Activated CD8-positive, alpha-beta T cell treated with anti-CD3 and anti-CD28 coated beads for 36 hours (primary cell): ENCODE results near the gene CELA3A. TPM values are rescaled to one million over a fixed set of nuclear protein-coding genes. Genes with fewer than 3 reads are reported as not detected.

Experiments used
- ATAC-seq: fragments of 200-7000 bp; cut with Tn5 transposase; one replicate; pipeline ENCODE4 v1.10.0; 2021; ENCODE audit warnings: mild to moderate bottlenecking, moderate library complexity
- CTCF ChIA-PET: fragments of 350-600 bp; sonication (Branson Sonifier 250); formaldehyde crosslinking; loops from one replicate; lab custom pipeline; 2021; ENCODE audit warnings: antibody characterized with exemption; lab: Charles Lee
- POLR2A ChIA-PET: fragments of 350-600 bp; sonication (Branson Sonifier 250); formaldehyde crosslinking; loops from one replicate; lab custom pipeline; 2021; ENCODE audit warnings: antibody characterized with exemption; lab: Charles Lee
- DNase-seq: peaks from one replicate; pipeline ENCODE4 v3.0.0-alpha.2; 2020
- H3K27ac Mint-ChIP-seq: one replicate; pipeline ENCODE4 v1.8.0; 2021; ENCODE audit warnings: mild to moderate bottlenecking, mixed read lengths
- H3K27me3 Mint-ChIP-seq: one replicate; pipeline ENCODE4 v1.8.0; 2021; ENCODE audit warnings: mixed read lengths
- H3K36me3 Mint-ChIP-seq: one replicate; pipeline ENCODE4 v1.8.0; 2021; ENCODE audit warnings: low read depth, mixed read lengths
- H3K4me1 Mint-ChIP-seq: one replicate; pipeline ENCODE4 v1.8.0; 2021; ENCODE audit warnings: low read depth, mixed read lengths
- H3K4me3 Mint-ChIP-seq: one replicate; pipeline ENCODE4 v1.8.0; 2021; ENCODE audit warnings: mild to moderate bottlenecking, moderate library complexity, mixed read lengths
- H3K9me3 Mint-ChIP-seq: one replicate; pipeline ENCODE4 v1.8.0; 2021; ENCODE audit warnings: mixed read lengths
- intact Hi-C: fragments of 100-400 bp; cut with micrococcal nuclease; formaldehyde crosslinking; loops from one replicate; pipeline ENCODE4 v1.10.0; 2022
- total RNA-seq, 2 experiments: library from RNA; stranded (reverse); gene quantifications; one replicate each; pipeline ENCODE4 v1.2.3, GENCODE V29; 2021
- TF ChIP-seq, protein P1 (sequence below): fragments of 200-600 bp; IDR thresholded peaks from one replicate; pipeline ENCODE4 v1.8.0; 2022; ENCODE audit warnings: antibody characterized with exemption, mild to moderate bottlenecking

CELA3A gene
- total RNA-seq, 2 experiments from 2014 or later = not detected

DNA sequence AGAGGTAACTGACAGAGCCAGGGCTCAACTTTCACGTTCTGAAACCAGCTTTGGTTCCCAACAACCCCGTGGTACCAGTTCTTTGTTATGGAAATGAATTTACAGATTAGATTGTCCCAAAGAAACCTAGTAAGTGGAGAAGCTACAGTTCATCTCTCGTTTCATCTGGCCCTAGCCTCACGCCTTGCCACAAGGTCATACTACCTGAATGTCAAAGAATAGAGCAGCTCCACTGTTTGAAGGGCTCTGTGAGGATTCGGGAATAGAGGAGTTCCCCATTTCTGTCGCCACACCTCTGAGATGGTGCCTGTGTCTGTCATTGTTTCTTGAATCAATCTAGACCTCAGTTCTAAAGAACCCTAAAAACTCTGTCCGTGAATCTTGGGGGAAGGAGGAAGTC is 36.1 kb downstream of the CELA3A start:
- Mint-ChIP-seq H3K27ac (peak overlapping the region; percentile 87), H3K4me3 (no peak overlapping the region), H3K4me1 (peaks cover 35% of the 10 kb centered on the region), H3K9me3 (no peaks in the 10 kb centered on the region), H3K27me3 (no peaks in the 10 kb centered on the region), H3K36me3 (peaks cover under 1% of the 10 kb centered on the region)
- ATAC-seq = no peak
- TF ChIP-seq, protein P1, sequence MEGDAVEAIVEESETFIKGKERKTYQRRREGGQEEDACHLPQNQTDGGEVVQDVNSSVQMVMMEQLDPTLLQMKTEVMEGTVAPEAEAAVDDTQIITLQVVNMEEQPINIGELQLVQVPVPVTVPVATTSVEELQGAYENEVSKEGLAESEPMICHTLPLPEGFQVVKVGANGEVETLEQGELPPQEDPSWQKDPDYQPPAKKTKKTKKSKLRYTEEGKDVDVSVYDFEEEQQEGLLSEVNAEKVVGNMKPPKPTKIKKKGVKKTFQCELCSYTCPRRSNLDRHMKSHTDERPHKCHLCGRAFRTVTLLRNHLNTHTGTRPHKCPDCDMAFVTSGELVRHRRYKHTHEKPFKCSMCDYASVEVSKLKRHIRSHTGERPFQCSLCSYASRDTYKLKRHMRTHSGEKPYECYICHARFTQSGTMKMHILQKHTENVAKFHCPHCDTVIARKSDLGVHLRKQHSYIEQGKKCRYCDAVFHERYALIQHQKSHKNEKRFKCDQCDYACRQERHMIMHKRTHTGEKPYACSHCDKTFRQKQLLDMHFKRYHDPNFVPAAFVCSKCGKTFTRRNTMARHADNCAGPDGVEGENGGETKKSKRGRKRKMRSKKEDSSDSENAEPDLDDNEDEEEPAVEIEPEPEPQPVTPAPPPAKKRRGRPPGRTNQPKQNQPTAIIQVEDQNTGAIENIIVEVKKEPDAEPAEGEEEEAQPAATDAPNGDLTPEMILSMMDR = no peak
- ChIA-PET POLR2A (interaction anchor here (1.7 to 10.2 kb wide), 2 partner anchors 10 to 15 kb away, joined by 9 to 128 read pairs; partner anchors contain the start of gene CDC42), CTCF (interaction anchor here (2.9 to 4.2 kb wide), 2 partner anchors 8 to 13 kb away, joined by 11 to 32 read pairs; no protein-coding TSS in a partner anchor)
- DNase-seq = no peak
- intact Hi-C loops = no loop called here

DNA sequence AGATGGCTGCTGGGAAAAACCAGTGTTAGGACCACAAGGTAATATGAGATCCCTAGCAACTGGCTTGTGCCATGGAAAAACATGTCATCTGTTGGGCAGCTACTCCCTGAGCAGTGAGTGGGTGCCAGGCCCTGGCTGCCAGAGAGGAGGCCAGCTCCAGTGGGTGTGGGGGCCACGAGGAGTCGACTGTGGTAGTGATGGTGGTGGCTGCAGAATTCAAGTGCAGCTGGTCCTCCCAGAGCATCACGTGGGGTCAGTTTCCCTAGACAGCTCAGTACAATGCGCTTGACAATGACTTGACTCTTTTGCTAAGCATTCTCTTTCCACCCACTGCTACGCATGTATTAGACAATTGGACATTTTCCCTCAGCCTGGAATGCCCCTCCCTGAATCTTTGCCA is 36.6 kb downstream of the CELA3A start:
- peaks cover 36% of the 10 kb centered on the region for H3K4me1 Mint-ChIP-seq
- intact Hi-C loops = no loop called here

DNA sequence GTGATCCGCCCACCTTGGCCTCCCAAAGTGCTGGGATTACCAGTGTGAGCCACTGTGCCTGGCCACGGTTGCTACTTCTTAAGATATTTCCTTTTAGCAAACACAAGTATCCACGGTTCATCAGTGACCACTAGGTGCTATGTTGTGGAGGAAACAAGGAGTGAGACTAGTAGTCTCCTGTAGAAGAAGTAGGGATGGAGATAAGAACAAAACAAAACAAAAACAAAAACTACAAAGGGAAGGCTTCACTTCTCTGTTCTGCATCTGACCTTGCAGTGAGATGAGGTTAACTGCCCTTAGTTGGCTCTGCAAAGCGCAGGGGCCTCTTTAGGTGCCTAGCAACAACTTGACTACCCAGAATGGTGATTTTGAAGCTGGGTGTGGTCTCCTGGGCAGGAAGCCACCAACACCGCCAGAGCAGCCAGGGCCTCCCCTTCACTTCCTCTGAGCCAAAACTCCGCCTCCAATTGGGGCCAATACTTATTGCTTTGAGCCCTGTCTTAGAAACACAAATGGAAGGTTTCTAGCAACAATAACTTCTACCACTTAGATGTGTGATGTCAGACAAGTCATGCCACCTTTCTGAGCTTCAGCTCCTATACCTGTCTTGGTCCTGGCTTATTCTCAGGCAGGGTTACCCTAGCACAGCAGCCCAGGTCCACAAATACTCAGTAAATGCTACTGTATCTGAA is 38.3 kb downstream of the CELA3A start:
- Mint-ChIP-seq H3K27ac (peak overlapping the region; percentile 95), H3K36me3 (no peaks in the 10 kb centered on the region), H3K4me3 (peak overlapping the region; percentile 72), H3K27me3 (no peaks in the 10 kb centered on the region), H3K4me1 (peaks cover 47% of the 10 kb centered on the region), H3K9me3 (no peaks in the 10 kb centered on the region)
- intact Hi-C loops = no loop called here
- TF ChIP-seq, protein P1 = no peak
- POLR2A ChIA-PET = interaction anchor here (1.1 to 10.2 kb wide), 7 partner anchors 9 to 41 kb away, joined by 3 to 128 read pairs (median 5); partner anchors contain the start of gene CDC42
- CTCF ChIA-PET = interaction anchor here (0.7 to 4.2 kb wide), 9 partner anchors 10 to 53 kb away, joined by 3 to 32 read pairs (median 9); partner anchors contain the start of gene CDC42
- DNase-seq (peak; percentile 96), ATAC-seq (peak; percentile 97)

More for the DNA sequence above, 36.6 kb downstream of the CELA3A start:
- no peak for DNase-seq
- ChIA-PET POLR2A (interaction anchor here (1.7 to 10.2 kb wide), 3 partner anchors 10 to 15 kb away, joined by 9 to 128 read pairs (median 39); partner anchors contain the start of gene CDC42), CTCF (interaction anchor here (2.9 to 4.2 kb wide), 2 partner anchors 8 to 14 kb away, joined by 11 to 32 read pairs; no protein-coding TSS in a partner anchor)
- no peak for ATAC-seq
- Mint-ChIP-seq H3K27me3 (no peaks in the 10 kb centered on the region), H3K36me3 (no peaks in the 10 kb centered on the region), H3K27ac (peak overlapping the region; percentile 87), H3K9me3 (no peaks in the 10 kb centered on the region), H3K4me3 (no peak overlapping the region)
- TF ChIP-seq, protein P1 = no peak

DNA sequence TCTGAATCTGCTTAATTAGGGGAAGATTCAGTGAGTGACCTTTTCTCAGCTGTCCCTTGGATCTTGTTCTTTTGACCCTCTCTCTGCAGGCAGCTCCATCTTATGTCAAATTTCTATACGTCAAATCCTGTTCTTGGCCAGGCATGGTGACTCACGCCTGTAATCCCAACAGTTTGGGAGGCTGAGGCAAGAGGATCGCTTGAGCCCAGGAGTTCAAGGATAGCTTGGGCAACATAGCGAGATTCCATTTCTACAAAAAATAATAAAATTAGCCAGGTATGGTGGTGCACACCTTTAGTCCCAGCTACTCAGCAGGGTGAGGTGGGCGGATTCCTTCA is 38.8 kb downstream of the CELA3A start:
- H3K27ac Mint-ChIP-seq = peak overlapping the region; percentile 95
- peaks cover under 1% of the 10 kb centered on the region for H3K36me3 Mint-ChIP-seq
- H3K4me3 Mint-ChIP-seq = peak overlapping the region; percentile 72
- CTCF ChIA-PET = interaction anchor here (0.7 to 4.2 kb wide), 8 partner anchors 9 to 52 kb away, joined by 3 to 32 read pairs (median 6); partner anchors contain the start of gene CDC42
- POLR2A ChIA-PET = interaction anchor here (1.1 to 10.2 kb wide), 7 partner anchors 9 to 40 kb away, joined by 3 to 128 read pairs (median 5); partner anchors contain the start of gene CDC42
- no peak for DNase-seq
- peaks cover 51% of the 10 kb centered on the region for H3K4me1 Mint-ChIP-seq
- no peak for ATAC-seq
- intact Hi-C loops = no loop called here
- H3K27me3 Mint-ChIP-seq = no peaks in the 10 kb centered on the region
- TF ChIP-seq, protein P1 = no peak
- peaks cover 1% of the 10 kb centered on the region for H3K9me3 Mint-ChIP-seq

DNA sequence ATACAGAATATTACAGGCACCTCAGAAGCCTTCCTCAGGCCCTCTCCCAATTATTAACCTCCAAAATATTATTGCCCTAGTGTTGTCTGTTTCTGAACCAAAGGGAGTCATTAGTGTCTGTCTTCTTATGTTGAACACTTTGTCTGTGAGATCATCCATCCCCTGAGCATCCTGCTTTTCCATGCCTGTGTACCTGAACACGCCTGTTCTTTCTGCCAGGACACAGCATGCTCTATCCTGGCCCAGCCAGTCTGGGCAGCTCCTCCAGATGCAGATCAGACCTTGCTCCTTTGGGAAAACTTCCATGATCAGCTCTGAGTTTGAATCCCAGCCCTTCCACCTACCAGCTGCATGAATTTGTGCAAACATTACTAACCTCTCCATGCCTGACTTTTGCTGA is 40.0 kb downstream of the CELA3A start:
- peak overlapping the region; percentile 75 for H3K27ac Mint-ChIP-seq
- H3K36me3 Mint-ChIP-seq = peaks cover 4% of the 10 kb centered on the region
- CTCF ChIA-PET = no interaction called here
- TF ChIP-seq, protein P1 = no peak
- no peaks in the 10 kb centered on the region for H3K27me3 Mint-ChIP-seq
- intact Hi-C loops = no loop called here
- no peak for DNase-seq
- no peak for ATAC-seq
- peaks cover 4% of the 10 kb centered on the region for H3K9me3 Mint-ChIP-seq
- POLR2A ChIA-PET = interaction anchor here (5.2 to 10.2 kb wide), 2 partner anchors 12 to 14 kb away, joined by 39 to 128 read pairs; partner anchors contain the start of gene CDC42
- H3K4me3 Mint-ChIP-seq = no peak overlapping the region
- peaks cover 54% of the 10 kb centered on the region for H3K4me1 Mint-ChIP-seq
